Activated T-helper 2 cell treated with anti-CD3 and anti-CD28 coated beads, Interferon-gamma antibody, Interleukin-2, Interleukin-4, amounts not matched to agents 10 μg/mL and 5 μg/mL and 100 μg/mL, durations not matched to agents 14 hours and 24 hours and 36 hours (primary cell): ENCODE data around the gene HDAC10. TPM values are rescaled to one million over a fixed set of nuclear protein-coding genes. Genes with fewer than 3 reads are reported as not detected.

Experiments used
- DNase-seq: peaks from one replicate; pipeline ENCODE4 v3.0.0; 2021; ENCODE audit warnings: low spot score
- H3K27ac Mint-ChIP-seq: one replicate; pipeline ENCODE4 v1.8.0; 2021; ENCODE audit warnings: mixed read lengths
- H3K27me3 Mint-ChIP-seq: one replicate; pipeline ENCODE4 v1.8.0; 2021; ENCODE audit warnings: low read depth, mixed read lengths
- H3K36me3 Mint-ChIP-seq: one replicate; pipeline ENCODE4 v1.8.0; 2021; ENCODE audit warnings: low read depth, mixed read lengths
- H3K4me1 Mint-ChIP-seq: one replicate; pipeline ENCODE4 v1.8.0; 2021; ENCODE audit warnings: low read depth, mixed read lengths
- H3K4me3 Mint-ChIP-seq: one replicate; pipeline ENCODE4 v1.8.0; 2021; ENCODE audit warnings: low read depth, mild to moderate bottlenecking, moderate library complexity, mixed read lengths
- H3K9me3 Mint-ChIP-seq: one replicate; pipeline ENCODE4 v1.8.0; 2021; ENCODE audit warnings: mixed read lengths
- intact Hi-C: fragments of 100-400 bp; cut with micrococcal nuclease; formaldehyde crosslinking; loops from one replicate; pipeline ENCODE4 v1.15.1; 2023
- total RNA-seq: library from RNA; stranded (reverse); gene quantifications from 2 replicates; pipeline ENCODE4 v1.2.3, GENCODE V29; 2022

The HDAC10 gene
- total RNA-seq, 1 donor from 2014 or later, result 60.0 TPM

DNA sequence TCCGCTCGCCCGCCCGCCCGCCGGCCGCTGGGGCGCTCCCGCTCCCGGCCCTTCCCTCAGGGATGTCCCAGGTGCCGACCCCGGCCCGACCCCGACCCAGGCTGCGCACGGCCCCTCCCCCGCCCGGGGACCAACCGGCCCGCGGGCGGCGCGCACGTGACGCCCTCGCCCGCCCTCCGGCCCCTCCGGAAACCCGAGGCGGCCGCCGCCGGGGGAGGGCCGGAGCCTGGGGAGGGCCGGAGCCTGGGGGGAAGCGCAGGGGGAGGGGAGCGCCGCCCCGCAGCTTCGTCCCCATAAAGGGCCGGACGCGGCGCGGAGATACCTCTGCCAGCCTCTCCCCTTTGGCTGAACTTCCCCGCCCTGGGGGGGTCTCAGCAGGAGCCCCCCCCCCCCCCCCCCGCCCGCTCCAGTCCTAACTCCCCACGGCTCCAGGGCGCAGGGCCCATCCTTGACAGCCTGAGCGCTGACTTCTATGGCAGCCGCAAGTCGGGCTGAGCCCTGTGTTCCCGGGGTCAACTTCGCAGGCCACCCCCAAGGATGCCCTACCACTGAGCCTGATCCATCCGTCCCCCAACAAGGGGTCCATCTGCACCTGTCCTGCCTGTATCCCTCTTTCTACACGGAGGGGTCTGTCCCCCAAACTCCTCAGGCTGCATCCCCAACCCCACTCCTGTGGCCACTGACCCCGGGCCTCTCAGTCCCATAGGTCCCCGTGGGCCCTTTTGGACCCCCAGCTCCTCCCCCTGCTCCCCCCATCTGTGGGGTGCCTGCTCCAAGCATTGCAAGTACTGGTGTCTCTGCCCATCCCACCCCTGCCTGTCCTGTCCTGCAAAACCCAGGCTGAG lies 10.8 kb upstream of the HDAC10 start, which contains the start of gene MAPK12:
Gene MAPK12 (minus strand): TSS at position 69 of the 845 bp plus-strand sequence. CDS start 174 bp downstream, outside the sequence.
- DNase-seq, result no peak
- peaks cover 9% of the 10 kb centered on the region for H3K27me3 Mint-ChIP-seq
- H3K9me3 Mint-ChIP-seq, result no peaks in the 10 kb centered on the region
- peaks cover 5% of the 10 kb centered on the region for H3K4me1 Mint-ChIP-seq
- H3K36me3 Mint-ChIP-seq, result no peaks in the 10 kb centered on the region
- peak within 1 kb of the TSS; percentile 69 for H3K4me3 Mint-ChIP-seq
- no peak within 1 kb of the TSS for H3K27ac Mint-ChIP-seq
- intact Hi-C loops, result no loop called here

DNA sequence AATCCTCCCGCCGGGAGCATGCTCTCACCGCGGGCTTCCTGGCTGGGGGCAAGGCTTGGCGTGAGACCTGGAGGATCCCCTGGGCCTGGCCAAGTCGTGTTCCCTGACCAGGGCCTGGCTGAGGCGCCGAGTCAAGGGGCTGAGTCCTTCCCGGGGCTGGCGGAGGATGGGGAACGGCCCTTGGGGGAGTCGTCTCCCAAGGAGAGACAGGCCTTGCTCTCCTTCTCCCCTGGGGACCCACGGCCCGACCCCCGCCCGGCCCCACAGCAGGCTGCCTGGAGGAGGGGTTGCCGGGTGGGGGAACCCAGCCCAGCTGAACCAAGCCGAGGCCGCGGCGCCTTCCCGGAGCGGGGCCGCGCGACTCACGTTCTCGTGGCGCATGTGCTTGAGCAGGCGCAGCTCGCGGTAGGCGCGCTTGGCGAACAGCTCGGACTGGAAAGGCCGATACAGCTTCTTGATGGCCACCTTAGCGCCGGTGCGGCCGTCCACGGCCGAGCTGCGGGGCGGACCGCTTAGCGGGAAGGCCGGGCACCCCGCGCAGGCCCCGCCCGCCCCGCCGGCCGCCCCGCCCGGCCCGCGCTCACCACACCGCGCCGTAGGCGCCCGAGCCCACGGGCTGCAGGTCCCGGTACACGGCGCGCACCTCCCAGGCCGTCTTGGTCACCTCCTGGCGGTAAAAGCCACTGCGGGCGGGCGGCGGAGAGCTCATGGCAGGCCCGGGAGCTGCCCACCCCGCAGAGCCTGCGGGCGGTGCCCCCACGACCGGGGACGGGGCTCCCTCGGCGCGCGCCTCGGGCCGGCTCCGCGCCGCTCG lies 9.9 kb upstream of the HDAC10 start:
- H3K27ac Mint-ChIP-seq, result no peak overlapping the region
- H3K4me3 Mint-ChIP-seq, result peak overlapping the region; percentile 17
- no peak for DNase-seq
- no peaks in the 10 kb centered on the region for H3K36me3 Mint-ChIP-seq
- no peaks in the 10 kb centered on the region for H3K9me3 Mint-ChIP-seq
- H3K4me1 Mint-ChIP-seq, result peaks cover 5% of the 10 kb centered on the region
- H3K27me3 Mint-ChIP-seq, result peaks cover 9% of the 10 kb centered on the region
- intact Hi-C loops, result no loop called here

DNA sequence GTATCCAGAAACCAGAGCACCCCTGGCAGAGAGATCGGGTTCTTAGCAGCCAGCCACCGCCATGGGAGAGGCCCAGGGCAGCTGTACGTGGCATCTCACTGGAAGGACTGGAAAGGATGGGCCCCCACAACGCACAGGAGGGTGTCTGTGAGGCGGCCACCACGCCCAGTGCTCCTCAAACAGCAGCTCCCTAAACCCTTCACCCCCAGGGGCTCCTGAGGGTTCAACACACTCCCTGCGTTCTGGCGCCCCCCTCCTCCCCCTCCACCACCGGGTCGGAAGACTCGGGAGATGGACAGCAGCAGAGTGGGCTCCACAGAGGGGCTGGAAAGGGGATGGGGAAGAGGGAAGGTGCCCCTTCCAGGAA lies 9.4 kb upstream of the HDAC10 start:
- peaks cover 9% of the 10 kb centered on the region for H3K27me3 Mint-ChIP-seq
- H3K4me3 Mint-ChIP-seq, result peak overlapping the region; percentile 17
- no peaks in the 10 kb centered on the region for H3K36me3 Mint-ChIP-seq
- H3K4me1 Mint-ChIP-seq, result peaks cover 5% of the 10 kb centered on the region
- no peak overlapping the region for H3K27ac Mint-ChIP-seq
- DNase-seq, result no peak
- intact Hi-C loops, result no loop called here
- H3K9me3 Mint-ChIP-seq, result no peaks in the 10 kb centered on the region

DNA sequence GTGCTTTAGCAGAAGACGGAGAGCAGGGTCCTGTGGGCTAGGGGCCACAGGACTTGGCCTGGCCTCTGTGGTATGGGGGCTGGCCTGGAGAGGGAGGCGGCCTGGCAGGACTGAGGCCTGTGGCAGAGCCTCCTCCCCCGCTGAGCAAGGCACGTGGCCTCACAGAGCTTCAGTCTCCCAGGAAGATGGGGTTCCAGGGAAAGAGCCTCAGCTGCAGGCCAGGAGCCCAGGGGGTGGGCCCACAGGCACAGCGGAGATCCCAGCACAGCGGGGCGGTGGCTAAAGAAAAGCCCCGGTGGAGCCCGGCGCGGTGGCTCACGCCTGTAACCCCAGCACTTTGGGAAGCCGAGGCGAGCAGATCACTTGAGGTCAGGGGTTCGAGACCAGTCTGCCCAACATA lies 8.2 kb upstream of the HDAC10 start:
- Mint-ChIP-seq H3K27me3 (peaks cover 9% of the 10 kb centered on the region), H3K4me1 (peaks cover 5% of the 10 kb centered on the region), H3K4me3 (peak overlapping the region; percentile 39), H3K36me3 (no peaks in the 10 kb centered on the region), H3K27ac (no peak overlapping the region), H3K9me3 (no peaks in the 10 kb centered on the region)
- no peak for DNase-seq
- intact Hi-C loops, result no loop called here

DNA sequence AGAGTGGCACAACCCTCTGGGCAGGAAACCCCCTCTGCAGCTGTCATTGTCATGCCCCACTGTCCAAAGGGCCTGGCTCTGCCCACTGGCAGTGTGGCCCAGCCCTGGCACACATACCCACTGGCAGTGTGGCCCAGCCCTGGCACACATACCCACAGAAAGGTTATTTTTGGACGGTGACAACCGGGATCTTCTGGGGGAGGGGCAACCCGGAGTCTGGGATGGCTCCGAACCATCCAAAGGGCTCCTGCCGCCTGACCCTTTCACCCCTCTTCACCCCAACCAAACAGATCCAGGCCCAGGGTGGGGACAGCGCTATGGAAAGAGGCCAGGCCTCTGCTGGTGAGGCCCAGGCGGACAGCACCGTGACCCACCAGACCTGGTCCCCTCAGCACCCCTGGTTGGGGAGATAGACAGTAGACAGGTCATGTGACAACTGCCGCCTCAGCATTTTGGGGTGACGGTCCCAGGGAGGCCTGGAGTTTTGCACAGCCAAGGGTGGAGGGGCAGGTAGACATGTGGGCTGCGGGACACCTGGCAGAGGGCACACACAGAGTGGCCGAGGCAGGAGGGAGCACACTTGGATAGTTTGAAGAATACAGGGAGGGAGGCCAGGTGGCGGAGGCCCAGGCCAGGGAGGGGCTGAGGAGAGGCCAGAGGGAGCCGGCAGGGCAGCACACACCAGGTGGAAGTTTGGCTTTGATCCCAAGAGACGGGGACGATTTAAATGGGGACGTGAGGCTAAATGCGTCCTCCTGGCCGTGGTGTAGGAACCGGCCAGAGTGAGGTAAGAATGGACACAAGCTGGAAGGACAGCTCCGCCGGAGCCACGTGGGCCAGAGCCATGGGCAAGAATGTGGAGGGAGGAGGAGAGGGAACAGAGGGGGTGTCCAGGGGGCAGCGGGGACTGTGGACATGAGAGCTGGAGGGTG lies 7.6 kb upstream of the HDAC10 start:
- no peaks in the 10 kb centered on the region for H3K36me3 Mint-ChIP-seq
- peaks cover 5% of the 10 kb centered on the region for H3K4me1 Mint-ChIP-seq
- peaks cover 9% of the 10 kb centered on the region for H3K27me3 Mint-ChIP-seq
- peak overlapping the region; percentile 39 for H3K4me3 Mint-ChIP-seq
- H3K9me3 Mint-ChIP-seq, result no peaks in the 10 kb centered on the region
- intact Hi-C loops, result no loop called here
- no peak overlapping the region for H3K27ac Mint-ChIP-seq
- no peak for DNase-seq

DNA sequence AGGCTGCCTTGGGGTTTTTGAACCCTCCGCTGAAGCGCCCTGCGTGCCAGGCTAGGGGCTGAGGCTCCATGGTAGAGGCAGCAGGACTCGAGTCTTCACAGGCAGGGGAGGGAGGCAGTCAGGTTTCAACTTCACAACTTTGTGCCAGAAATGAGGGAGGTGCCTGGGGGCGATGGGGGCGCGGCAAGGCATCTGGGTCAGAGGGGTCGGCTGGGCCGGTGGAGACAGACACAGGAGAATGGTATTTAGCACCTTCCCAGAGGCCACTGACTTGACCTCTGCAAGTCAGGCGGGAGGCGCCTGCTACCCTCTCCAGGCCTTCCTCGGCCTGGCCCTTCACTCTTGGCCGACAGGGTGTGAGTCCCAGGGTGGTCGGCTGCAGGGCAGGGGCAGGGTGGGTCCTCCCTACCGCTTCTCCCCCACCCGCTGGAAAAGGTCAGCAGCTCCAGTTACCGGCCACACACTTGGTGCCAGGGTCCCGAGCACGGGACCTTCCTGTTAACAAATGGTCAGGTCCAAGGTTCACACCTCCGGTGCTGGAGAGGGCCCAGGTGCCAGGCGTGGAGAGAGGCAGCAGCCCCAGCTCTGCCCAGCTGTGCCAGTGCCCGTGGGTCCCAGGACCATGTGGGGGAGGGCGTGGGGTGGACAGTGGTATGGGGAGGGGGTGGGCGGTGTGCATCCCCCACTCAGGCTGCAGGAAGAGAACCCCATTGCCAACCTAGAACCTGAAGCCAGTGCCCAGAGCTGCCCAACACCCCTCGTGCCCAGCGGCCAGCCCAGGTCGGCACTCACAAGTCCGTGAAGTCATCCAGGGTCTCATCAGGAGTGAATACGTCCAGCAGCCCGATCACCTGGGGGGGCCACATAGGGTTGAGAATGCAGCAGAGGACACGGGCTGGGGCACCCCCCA lies 6.6 kb upstream of the HDAC10 start:
- intact Hi-C loops, result no loop called here
- Mint-ChIP-seq H3K36me3 (no peaks in the 10 kb centered on the region), H3K4me3 (no peak overlapping the region), H3K4me1 (peaks cover 5% of the 10 kb centered on the region), H3K27ac (no peak overlapping the region), H3K9me3 (no peaks in the 10 kb centered on the region), H3K27me3 (peaks cover 6% of the 10 kb centered on the region)
- DNase-seq, result no peak

DNA sequence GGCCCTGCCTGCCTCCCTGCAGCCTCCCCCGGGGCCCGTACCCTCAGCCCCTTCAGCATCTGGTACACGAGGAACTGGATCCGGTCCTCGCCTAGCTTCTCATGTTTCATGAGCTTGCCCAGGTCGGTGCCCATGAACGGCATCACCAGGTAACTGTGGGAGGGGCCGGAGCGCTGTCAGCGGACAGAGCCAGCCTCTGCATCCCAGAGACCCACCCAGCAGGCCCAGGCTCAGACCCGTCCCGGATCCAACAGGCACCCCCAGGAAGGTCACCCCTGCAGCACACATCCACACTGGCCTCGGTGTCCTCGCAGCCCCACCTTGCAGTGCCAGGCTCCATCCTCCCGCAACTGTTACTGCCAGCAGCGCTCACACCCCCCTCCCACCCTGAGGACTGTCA lies 6.0 kb upstream of the HDAC10 start:
- intact Hi-C loops, result no loop called here
- Mint-ChIP-seq H3K4me1 (peaks cover under 1% of the 10 kb centered on the region), H3K9me3 (no peaks in the 10 kb centered on the region), H3K36me3 (no peaks in the 10 kb centered on the region), H3K27me3 (peaks cover 2% of the 10 kb centered on the region), H3K4me3 (no peak overlapping the region), H3K27ac (no peak overlapping the region)
- DNase-seq, result no peak

DNA sequence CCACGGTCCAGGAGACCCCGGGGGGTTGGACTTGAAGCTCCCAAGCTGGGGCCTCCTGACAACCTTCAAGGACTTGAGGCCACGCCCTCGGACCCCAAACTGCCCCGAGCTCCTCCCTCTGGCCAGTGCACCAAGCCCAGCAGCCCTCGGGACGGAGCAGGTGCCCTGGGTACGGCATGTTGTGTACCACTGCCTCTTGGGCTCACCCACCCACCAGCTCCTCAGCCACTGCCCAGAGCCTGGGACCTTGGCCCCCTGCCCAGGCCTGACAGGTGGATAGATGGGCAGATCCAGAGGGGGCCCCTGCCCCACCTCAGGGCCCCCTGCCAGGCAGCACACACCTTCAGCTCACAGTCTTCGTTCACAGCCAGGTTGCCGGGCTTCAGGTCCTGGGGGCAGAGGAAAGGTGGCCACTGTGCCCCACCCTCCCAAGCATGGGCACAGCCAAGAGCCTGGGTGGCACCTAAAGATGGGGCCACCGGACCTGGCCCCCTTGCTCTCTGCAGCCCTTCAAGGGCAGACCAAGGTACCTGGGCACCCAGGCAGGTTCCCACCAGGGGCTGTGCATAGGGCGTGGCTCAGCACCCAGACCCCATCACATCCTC lies 5.3 kb upstream of the HDAC10 start:
- H3K4me3 Mint-ChIP-seq, result no peak overlapping the region
- H3K36me3 Mint-ChIP-seq, result no peaks in the 10 kb centered on the region
- DNase-seq, result no peak
- no peaks in the 10 kb centered on the region for H3K27me3 Mint-ChIP-seq
- no peaks in the 10 kb centered on the region for H3K9me3 Mint-ChIP-seq
- intact Hi-C loops, result no loop called here
- H3K4me1 Mint-ChIP-seq, result no peaks in the 10 kb centered on the region
- H3K27ac Mint-ChIP-seq, result no peak overlapping the region

DNA sequence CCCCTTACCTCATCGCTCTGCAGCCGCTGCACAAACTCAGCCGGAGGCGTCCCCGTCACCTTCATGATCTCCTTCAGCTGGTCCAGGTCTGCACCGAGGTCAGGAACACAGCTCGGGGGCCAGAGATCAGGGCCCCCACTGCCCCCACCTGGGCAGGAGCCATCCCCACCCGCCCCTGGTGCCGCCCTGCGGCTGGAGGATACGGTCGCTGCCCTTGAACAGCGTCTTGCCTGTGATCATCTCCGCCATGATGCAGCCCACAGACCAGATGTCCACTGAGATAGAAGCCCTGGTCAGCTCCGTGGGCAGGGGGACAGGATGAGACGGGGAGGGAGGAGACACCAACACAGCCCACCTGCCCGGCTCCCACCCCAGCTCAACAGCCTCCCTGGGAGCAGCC lies 4.5 kb upstream of the HDAC10 start:
- DNase-seq, result no peak
- Mint-ChIP-seq H3K4me1 (no peaks in the 10 kb centered on the region), H3K27ac (no peak overlapping the region), H3K27me3 (no peaks in the 10 kb centered on the region), H3K9me3 (no peaks in the 10 kb centered on the region), H3K4me3 (no peak overlapping the region), H3K36me3 (no peaks in the 10 kb centered on the region)
- intact Hi-C loops, result no loop called here

DNA sequence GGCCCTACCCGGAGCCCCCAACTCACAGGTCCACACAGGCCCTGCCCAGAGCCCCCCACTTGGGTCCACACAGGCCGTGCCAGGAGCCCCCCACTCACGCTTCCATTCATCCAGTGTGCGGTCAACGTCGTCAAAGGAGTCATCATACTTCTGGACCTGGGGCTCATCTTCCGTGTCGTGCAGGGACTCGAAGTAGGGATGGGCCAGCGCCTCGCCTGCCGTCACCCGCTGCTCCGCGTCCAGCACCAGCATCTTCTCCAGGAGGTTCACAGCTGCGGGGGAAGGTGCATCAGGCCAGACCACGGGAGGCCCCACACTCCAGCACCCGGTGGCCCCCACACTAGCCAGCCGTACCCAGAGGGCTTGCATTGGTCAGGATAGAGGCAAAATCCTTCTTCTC lies 4.0 kb upstream of the HDAC10 start:
- H3K4me3 Mint-ChIP-seq, result no peak overlapping the region
- intact Hi-C loops, result no loop called here
- H3K27me3 Mint-ChIP-seq, result no peaks in the 10 kb centered on the region
- no peak for DNase-seq
- H3K4me1 Mint-ChIP-seq, result peaks cover 1% of the 10 kb centered on the region
- no peaks in the 10 kb centered on the region for H3K36me3 Mint-ChIP-seq
- H3K27ac Mint-ChIP-seq, result no peak overlapping the region
- no peaks in the 10 kb centered on the region for H3K9me3 Mint-ChIP-seq

DNA sequence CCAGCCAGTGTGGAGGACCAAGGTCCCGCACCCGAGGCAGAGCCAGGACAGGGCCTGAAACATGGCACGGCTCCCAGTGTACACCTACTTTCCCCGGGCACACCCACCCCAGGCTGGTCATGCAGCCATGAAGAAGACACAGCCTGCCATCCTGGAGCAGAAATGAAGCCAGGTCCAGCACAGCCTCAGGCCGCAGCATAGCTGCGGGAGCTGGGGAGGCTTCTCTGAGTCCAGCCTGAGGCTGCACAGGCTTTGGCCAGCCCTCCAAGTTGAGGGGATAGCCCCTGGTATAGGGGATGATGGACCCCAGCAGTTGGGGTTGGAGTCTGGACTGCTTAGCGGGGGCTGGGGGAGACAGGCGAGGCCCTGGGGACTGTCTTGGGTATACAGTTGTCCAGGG lies 2.9 kb upstream of the HDAC10 start:
- Mint-ChIP-seq H3K27ac (no peak overlapping the region), H3K9me3 (no peaks in the 10 kb centered on the region), H3K27me3 (no peaks in the 10 kb centered on the region), H3K36me3 (no peaks in the 10 kb centered on the region), H3K4me3 (no peak overlapping the region), H3K4me1 (peaks cover 6% of the 10 kb centered on the region)
- intact Hi-C loops, result no loop called here
- DNase-seq, result no peak
